PC-3 (cell line): ENCODE results near the gene UNC5C.

Experiments
- CTCF ChIP-seq: fragments of 300-600 bp; sonication (generic); conservative IDR thresholded peaks from 2 replicates; pipeline ENCODE4 v1.5.1; 2017; ENCODE audit warnings: antibody characterized with exemption, low read depth, mild to moderate bottlenecking, low read length
- EZH2 ChIP-seq: fragments of 300-600 bp; sonication (generic); IDR thresholded peaks from one replicate; pipeline ENCODE4 v1.6.1; 2017; ENCODE audit warnings: antibody characterized with exemption, mild to moderate bottlenecking, low read length; ENCODE audit not compliant: unreplicated experiment
- EZH2phosphoT487 ChIP-seq: fragments of 300-600 bp; sonication (generic); IDR thresholded peaks from 2 replicates; pipeline ENCODE4 v1.6.1; 2018; ENCODE audit warnings: mild to moderate bottlenecking, antibody characterized with exemption, low read length, borderline replicate concordance

- TF ChIP-seq CTCF, result peak; percentile 31; the same call in 1 of the 2 replicates
- TF ChIP-seq EZH2, result no peak
- no peak for TF ChIP-seq EZH2phosphoT487
Observed at GRCh38 chr4:95544113-95545103, 4.4 kb downstream of the UNC5C start.
